ENCODE measurements around the gene FBXL15. TPM values are rescaled to one million over a fixed set of nuclear protein-coding genes. Genes with fewer than 3 reads are reported as not detected.

Gene FBXL15
- polyA plus RNA-seq, 1 donor, result 5.6 TPM

- DNase-seq, result no peak
These were observed 10.1 kb upstream of the FBXL15 start for GRCh38 chr10:102410429-102411073.

DNA sequence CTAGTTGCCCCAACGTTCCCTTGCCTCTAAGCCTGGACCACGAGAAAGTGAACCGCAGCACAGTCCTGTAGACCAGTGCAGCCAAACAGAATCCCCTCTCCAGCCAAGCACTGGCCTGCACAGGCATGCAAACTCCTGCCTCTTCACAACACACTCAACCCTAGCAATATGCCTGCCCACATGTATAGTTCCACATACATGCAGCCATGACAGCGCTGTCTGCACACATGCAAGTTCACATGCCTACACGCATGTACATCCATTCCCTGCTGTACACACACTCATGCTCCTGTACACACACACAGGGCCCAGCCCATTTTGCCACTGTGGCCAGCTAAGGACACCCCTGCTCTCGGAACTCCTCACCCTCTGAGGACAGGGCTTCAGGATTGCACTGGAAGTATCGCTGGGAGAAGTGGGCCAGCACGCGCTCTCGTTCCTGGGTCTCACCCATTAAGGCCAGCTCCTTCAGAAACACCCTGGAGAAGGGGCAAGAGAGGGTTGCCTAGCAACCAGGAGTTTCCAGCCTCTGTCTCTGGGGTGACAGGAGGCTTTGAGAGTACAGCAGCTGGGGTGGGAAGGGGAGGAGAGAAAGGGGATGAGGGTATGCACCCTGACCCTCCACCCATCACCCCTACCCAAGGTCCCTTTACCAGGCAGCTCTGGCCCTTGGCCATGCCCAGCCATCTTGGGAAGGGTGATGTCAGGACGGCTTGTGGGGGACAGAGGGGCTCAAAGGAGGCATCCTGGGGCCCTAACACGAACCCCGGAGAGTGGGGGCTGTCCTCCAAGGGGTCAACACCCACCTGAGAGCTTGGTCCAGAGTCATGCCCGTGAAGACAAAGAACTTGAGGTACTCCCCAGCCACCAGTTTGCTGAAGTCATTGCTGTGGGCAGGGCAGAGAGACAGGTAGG lies 9.0 kb upstream of the FBXL15 start:
- no peak for DNase-seq

- no peak for DNase-seq
These were observed 8.3 kb upstream of the FBXL15 start for GRCh38 chr10:102412293-102412692.

- no peak for DNase-seq
These were observed 7.5 kb upstream of the FBXL15 start for GRCh38 chr10:102413053-102413705.

GRCh38 chr10:102413806-102414561 lies 6.7 kb upstream of the FBXL15 start:
- no peak for DNase-seq

DNA sequence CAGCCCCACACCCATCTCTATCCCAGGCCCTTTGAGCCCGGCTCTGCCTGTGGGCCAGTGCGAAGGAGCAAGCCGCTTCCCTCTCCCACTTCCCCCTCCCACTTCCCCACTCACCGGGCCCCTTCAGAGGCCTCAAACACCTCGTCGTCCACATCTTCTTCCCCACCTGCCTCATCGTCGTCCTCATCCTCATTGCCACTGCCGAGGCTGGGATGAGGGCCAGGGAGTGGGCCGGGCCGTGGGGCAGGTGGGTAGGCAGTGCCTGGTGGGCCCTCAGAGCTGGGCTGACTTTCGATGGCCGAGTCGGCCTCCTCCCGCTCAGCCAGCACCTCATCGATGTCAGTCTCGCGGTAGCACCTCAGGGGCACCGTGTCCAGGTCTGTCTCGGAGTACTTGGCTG lies 5.9 kb upstream of the FBXL15 start:
- no peak for DNase-seq

- no peak for DNase-seq
These were observed 4.4 kb upstream of the FBXL15 start for GRCh38 chr10:102416283-102416682.

DNA sequence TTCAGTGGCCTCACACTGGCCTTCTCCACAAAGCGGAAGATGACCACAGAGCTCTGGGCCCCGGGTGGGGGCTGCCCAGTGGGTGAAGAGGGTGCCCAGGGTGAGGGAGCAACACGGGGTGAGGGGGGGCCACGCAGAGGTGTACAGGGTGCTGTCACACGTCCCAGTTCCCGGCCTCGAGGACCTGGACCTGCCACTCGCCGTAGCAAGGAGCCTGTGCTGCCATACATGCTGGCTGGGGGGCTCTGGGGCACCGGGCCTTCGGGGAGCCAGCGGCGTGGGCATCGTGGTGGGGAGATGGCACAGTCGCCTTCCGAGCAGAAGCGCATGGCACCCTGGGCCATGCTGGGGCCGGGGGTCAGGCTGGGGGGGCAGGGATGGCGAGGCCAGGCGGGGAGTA lies 3.9 kb upstream of the FBXL15 start:
- no peak for DNase-seq

- DNase-seq, result no peak
These were observed 1.9 kb upstream of the FBXL15 start, which contains the start of gene PSD for GRCh38 chr10:102418622-102419268. Gene PSD, minus strand, starts transcription at chr10:102418785. Its CDS starts 1,747 bp downstream, at chr10:102417038.

- DNase-seq, result no peak
These were observed 1.1 kb upstream of the FBXL15 start for GRCh38 chr10:102419269-102420180.

DNA sequence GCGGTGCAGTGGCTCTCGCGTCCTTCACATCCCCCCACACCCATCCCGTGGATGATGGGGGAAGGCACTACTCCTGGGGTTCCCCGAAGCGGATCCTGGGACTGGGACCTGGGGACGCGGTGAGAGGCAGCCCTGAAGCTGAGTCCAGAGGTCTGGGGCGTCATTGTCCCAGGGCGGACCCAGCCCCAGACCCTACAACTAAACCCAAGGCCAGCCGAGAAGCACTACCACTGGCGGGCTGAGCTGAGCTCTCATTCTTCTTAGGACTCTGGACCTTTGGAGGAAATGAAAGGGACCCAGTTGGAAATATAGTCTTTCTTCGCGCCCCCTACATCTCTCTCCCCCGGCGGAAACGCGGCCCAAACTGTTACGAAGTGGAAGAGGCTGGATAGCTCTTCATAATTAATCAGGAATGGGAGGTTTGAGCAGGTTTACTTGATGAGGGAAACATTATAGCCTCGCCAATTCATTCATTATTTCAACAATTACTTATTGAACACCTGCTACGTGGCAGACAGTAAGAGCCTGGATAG lies 389 bp upstream of the FBXL15 start:
- no peak for DNase-seq

DNA sequence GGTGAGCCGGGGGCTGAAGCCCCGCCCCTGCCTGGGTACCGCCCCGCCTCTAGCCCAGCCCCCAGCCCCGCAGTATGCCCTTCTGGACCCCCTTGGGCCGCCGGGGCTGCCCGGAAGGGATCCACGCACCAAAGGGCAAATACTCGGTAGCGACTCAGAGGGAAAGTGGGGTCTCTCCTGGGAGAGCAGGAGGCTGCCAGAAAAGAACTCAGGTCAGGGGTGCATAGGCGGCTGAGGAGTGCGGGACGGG lies 796 bp downstream of the FBXL15 start:
- DNase-seq, result no peak

DNA sequence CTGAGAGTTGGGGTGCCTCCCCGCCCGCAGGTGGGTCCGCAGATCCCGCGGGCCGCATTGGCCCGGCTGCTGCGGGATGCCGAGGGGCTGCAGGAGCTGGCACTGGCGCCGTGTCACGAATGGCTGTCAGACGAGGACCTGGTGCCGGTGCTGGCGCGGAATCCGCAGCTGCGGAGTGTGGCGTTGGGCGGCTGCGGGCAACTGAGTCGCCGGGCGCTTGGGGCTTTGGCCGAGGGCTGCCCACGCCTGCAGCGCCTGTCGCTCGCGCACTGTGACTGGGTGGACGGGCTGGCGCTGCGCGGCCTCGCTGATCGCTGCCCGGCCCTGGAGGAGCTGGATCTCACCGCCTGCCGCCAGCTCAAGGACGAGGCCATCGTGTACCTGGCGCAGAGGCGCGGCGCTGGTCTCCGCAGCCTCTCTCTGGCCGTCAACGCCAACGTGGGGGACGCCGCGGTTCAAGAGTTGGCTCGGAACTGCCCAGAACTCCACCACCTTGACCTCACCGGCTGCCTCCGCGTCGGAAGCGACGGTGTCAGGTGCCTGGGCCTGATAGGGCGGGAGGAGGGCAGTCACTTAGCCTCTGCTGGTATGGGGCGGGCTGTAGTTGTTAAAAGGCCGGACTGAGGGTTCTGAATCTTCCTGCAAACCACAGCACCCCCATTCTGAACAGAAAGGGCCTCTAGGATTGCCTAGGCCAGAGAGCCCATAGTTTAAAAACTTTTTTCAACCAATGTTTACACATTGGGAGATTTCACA lies 1.3 kb downstream of the FBXL15 start:
- DNase-seq, result no peak

DNA sequence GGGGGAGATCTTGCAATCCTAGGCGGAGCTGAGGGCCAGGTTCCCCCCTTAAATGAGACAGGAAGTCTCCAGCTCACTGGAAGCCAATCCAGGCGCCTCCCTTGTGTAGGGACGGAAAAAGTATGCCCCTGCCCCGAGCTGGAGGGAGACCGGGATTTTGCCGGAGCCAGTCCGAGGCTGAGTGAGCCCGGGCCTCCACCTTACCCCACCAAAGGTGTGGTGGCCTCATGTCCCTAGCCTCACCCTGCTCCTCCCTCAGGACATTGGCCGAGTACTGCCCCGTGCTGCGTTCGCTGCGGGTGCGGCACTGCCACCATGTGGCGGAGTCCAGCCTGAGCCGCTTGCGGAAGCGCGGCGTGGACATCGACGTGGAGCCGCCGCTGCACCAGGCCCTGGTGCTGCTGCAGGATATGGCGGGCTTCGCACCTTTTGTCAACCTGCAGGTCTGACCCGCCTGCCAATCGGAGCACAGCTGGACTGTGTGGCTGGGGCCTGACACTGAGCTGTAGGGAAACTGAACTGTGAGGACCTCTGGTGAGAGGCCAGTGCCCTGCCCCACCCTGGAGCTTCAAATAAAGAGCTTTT lies 2.0 kb downstream of the FBXL15 start:
- DNase-seq, result no peak

- no peak for DNase-seq
These were observed 2.8 kb downstream of the FBXL15 start for GRCh38 chr10:102423372-102423968.

DNA sequence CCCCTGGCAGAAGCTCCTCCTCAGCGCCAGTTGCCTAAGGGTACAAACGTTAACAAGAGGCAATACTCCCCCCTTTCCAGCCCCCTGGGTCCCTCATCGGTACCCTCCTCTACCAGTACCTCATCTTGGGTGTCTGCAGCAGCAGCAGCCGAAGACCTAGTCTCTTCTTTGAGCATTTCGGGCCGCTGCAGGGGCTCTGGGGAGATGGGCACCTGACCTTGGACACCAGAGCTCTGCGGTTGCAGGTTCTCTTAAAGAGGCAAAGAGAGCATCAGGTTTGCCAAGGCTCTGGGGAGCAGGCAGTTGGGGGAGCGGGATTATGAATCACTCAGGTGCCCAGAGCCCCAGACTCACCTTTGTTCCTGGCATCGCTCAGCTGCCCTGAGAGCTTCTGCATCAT lies 3.5 kb downstream of the FBXL15 start:
- DNase-seq, result no peak

DNA sequence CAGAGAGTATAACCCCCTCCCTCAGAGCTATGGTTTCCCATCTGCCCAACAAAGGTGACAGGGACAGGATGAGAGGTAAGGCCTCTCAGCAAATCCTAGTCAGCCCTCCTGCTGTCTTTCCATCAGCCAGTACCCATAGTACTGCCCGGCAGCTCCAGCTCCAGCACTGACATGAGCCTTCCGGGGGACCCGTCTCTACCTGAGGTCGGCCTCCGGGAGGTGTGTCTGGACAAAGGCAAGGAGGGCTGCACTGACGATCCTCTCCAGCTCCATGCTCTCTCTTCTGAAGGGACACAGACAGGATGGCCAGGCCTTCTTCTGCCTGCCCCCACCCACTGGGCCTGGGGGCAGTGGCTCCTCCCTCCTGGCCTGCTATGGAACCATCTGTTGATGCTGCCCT lies 4.3 kb downstream of the FBXL15 start:
- no peak for DNase-seq

- DNase-seq, result no peak
These were observed 4.8 kb downstream of the FBXL15 start for GRCh38 chr10:102425444-102425843.

- no peak for DNase-seq
These were observed 6.2 kb downstream of the FBXL15 start for GRCh38 chr10:102426803-102427287.
